GM10266 (cell line): ENCODE data around the gene SV2C.

Experiments
- DNase-seq: peaks from one replicate; pipeline ENCODE4 v3.0.0; 2012; ENCODE audit errors: extremely low spot score
- TF ChIP-seq, protein P1 (sequence below): IDR thresholded peaks from 2 replicates; pipeline ENCODE4 v1.5.1; 2012; ENCODE audit warnings: mild to moderate bottlenecking, low read depth; ENCODE audit not compliant: control insufficient read depth, insufficient read depth; ENCODE audit errors: missing control alignments

The SV2C gene

DNA sequence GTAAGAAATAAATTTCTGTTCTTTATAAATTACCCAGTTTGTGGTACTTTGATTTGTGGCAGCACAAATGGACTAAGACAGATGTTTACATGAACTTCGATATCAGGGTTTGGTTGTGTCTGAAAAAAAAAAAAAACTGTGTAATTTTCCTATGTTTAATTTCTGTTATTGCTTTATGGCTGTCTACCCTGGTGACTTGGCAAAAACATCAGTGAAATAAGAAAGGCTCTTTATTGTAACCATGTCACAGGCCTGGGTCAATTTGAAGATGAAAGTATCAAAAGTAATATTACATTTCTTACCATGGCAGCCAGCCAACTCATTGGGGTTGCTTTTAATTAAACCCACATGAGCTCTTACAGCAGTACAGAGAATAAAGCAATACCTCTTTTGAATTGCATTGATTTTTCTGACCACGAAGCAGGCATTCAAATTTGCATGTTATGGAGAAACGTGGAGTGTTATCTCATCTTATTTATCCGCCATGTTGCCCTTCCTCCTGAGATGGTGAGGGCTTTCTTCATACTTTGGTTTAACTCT is 20.6 kb upstream of the SV2C start:
- DNase-seq, result no peak
- TF ChIP-seq, protein P1, sequence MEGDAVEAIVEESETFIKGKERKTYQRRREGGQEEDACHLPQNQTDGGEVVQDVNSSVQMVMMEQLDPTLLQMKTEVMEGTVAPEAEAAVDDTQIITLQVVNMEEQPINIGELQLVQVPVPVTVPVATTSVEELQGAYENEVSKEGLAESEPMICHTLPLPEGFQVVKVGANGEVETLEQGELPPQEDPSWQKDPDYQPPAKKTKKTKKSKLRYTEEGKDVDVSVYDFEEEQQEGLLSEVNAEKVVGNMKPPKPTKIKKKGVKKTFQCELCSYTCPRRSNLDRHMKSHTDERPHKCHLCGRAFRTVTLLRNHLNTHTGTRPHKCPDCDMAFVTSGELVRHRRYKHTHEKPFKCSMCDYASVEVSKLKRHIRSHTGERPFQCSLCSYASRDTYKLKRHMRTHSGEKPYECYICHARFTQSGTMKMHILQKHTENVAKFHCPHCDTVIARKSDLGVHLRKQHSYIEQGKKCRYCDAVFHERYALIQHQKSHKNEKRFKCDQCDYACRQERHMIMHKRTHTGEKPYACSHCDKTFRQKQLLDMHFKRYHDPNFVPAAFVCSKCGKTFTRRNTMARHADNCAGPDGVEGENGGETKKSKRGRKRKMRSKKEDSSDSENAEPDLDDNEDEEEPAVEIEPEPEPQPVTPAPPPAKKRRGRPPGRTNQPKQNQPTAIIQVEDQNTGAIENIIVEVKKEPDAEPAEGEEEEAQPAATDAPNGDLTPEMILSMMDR, result no peak

DNA sequence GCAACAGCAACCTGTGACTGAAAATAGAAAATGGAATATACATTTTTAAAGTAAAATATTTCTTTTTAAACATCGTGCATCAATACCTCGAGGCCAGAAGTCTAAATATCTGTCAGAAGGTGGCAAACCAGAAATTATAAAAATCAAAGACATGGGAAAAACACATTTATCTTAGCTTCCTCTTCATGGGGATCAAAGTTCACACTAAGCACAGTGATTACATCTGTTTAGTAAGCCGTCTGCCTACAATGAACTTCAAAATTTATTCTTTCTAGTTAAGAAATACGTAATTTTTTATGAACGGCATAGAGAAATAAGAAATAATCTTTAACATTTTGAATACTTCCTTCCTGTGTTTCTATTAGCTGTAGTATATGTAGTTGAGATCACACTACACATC is 17.9 kb upstream of the SV2C start:
- no peak for DNase-seq
- TF ChIP-seq, protein P1, result no peak

DNA sequence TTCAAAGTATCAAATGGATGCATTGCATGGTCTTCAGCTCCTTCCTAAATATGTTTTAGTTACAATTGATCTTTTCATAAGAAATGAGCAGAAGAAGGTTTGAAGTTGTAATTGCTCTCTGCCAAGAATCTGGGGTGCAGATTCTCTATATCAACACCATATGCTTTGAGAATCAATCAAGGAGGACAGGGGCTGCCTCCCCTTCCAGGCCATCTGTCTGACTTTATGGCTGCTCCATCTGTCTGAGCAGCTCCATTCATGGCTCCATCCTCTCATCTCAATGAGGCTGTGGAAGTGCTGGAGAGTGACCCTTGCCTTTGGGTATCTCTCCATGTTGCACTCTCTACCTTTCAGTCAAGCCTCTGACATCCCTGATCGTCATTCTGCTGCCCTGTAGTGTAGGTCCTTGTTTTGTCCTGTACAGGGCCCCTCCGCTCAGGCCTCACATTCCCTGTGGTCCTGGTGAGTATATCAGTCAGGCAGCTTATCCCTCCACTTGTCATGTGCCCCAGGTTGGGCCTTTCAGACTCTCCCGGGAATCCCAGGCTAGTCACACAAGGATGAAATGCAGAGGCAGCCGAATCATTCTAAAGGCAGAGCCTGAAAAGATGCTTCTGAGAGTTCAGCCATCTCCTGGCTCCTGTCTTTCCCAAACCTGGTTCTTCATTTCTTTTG is 14.0 kb upstream of the SV2C start:
- no peak for DNase-seq
- TF ChIP-seq, protein P1, result no peak

DNA sequence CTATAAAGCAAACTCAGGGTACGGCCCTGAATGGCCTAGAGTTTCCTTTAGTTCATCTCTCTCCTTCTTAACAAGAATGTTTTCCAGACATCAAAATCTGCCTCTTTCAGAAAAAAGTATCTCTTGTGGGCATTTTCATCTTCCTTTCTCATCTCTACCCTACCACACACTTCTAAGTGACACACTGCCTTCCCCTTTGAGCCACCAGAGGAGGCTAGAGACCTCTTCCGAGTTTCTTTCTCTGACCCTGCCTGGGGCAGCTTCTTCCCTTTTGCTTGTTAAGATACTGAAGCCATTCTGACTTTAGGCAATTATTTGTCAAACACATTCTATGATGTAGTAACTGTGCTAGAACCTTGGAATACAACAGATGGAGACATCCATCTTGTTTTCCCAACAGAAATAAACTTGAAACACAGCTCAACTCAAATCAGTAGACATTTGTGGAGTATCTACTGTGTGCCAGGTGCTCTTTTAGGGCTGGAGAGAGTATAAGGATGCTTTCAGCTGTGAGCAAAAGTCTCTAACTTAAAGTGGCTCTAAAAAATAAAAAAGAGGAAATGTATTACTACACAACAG is 8.6 kb upstream of the SV2C start:
- TF ChIP-seq, protein P1, result peak; percentile 55
- DNase-seq, result peak; percentile 36

DNA sequence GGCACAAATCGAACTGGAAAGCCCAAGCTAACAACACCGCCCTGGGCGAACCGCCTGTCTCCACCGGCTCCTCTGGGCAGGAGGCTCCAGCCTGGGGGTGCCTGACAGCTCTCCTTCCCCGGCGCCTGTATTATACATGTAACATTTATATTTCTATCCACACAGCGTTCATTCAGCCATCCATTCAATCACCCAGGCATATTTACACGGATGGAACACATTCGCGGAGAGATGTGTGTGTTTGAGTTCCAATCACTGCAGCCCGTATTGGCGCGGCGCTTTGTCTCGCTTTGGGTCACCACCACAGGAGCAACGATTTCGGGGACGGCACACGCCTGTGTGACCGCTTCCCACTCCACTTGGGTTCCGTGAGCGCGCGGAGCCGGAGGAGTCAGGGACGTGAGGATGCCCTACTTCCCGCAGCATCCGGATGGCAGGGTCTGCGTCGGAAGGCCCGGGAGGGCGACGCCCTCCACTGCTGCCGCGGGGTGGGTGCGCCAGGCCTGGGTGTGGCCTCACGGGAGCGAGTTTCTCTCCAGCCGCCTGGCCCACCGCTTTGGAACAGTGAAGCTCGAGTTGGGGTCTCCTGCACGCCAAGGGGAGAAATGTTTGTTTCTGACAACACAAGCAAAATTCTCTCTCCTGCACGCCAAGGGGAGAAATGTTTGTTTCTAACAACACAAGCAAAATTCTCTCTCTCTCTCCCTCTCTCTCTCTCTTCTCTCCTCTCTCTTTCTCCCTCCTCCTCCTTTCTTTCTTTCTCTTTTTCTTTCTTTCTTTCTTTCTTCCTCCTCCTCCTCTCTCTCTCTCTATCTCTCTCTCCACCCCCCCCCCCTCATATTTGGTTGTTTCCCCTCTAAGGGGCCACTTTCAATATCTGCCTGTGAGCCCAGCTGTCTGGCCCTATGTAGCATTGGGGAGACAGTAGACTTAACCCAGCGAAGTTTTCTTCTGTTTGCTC is 1.1 kb upstream of the SV2C start:
- TF ChIP-seq, protein P1, result no peak
- no peak for DNase-seq

DNA sequence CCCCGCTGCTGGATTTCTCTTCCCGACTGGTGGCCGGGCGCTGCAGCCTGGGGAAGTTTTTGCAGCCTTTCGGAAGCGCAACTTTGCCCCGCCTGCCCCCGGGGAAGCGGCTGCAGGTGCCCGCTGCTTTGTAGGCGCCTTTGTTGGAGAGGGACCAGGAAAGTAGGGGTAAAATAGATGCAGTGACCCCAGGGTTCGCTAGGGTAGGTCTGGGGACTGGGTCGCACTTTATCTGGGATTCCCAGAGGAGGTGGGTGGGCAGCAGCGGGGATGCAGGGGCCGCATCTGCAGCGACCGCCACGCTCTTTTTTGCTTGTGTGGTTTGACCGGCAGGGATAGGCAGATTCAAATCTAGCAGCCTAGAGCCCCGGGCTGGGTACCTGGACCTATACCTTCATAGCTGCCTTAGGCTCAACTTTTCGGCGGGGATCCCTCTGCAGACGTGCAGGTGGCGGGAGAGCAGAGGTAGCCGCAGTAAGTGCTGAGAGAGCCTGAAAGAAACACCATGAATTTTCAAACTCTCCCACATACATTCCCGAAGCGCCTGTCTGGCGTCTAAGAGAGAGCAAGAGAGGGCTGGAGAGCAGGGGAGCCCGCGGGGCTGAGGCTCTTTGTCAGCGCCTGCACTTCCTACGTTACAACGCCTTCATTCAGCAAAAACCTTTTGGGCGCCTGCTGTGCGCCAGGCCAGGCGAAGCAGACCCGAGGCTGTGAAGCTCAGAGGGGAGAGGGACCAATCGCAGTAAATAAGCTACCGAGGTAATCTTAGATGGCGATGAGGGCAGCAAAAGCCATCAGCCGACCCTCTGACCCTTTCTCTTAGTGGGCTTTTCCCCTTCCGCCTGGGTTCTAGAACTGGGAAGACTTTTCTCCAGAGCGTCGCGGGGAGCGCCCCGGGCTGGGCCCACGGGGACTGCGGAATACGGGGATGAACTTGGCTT is 642 bp downstream of the SV2C start:
- DNase-seq, result peak; percentile 40
- TF ChIP-seq, protein P1, result no peak
